ENCODE data around the gene INO80. TPM values are rescaled to one million over a fixed set of nuclear protein-coding genes. Genes with fewer than 3 reads are reported as not detected.

INO80 gene
- total and polyA plus RNA-seq, 2 donors (not counting 1 experiment from before 2014, with no cell fraction given): 16.3 to 55.7 TPM

DNA sequence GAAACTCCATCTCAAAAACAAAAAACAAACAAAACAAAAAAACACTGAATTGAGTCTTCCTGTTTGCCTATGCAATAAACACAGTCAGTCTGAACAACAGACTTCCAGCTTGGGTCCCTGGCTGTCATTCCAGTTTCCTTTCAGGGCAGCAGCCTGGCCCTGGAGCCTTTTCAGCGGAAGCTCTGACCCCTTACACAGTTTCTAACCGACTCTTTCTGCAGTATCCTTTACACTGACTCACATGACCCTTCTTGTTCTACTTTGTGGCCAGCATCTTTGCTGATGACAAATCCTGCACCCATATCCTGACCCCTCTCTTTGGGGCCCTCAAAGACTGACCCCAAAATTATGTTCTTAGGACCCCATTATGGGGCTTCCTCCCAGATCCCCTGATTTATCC lies 38.3 kb upstream of the INO80 start:
- ChIA-PET POLR2A (no interaction called here), CTCF (interaction anchor here (0.7 kb wide), 1 partner anchor 12 kb away, joined by 3 read pairs; no protein-coding TSS in a partner anchor)
- no peak overlapping the region for H3K27ac ChIP-seq (ENCODE audit: low read length in 2 of 2)
- intact Hi-C loops (cut with micrococcal nuclease): no loop called here
- TF ChIP-seq, protein P1, sequence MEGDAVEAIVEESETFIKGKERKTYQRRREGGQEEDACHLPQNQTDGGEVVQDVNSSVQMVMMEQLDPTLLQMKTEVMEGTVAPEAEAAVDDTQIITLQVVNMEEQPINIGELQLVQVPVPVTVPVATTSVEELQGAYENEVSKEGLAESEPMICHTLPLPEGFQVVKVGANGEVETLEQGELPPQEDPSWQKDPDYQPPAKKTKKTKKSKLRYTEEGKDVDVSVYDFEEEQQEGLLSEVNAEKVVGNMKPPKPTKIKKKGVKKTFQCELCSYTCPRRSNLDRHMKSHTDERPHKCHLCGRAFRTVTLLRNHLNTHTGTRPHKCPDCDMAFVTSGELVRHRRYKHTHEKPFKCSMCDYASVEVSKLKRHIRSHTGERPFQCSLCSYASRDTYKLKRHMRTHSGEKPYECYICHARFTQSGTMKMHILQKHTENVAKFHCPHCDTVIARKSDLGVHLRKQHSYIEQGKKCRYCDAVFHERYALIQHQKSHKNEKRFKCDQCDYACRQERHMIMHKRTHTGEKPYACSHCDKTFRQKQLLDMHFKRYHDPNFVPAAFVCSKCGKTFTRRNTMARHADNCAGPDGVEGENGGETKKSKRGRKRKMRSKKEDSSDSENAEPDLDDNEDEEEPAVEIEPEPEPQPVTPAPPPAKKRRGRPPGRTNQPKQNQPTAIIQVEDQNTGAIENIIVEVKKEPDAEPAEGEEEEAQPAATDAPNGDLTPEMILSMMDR (IDR thresholded peaks at IDR 0.05): no peak
- TF ChIP-seq EZH2 (IDR thresholded peaks at IDR 0.05; ENCODE audit: borderline replicate concordance, insufficient read depth, low read depth, low read length, poor library complexity, severe bottlenecking): no peak
- Mint-ChIP-seq H3K27me3 (no peaks in the 10 kb centered on the region), H3K27ac (no peak overlapping the region), H3K4me3 (no peak overlapping the region), H3K4me1 (no peaks in the 10 kb centered on the region), H3K9me3 (ENCODE audit: insufficient read depth) (no peaks in the 10 kb centered on the region)
- no peak overlapping the region for H2AFZ ChIP-seq (ENCODE audit: insufficient read depth, low read depth, low read length, poor library complexity, severe bottlenecking)
- WGBS (ENCODE audit: insufficient coverage): 92% methylated on average over 2 of the region's 2 CpGs
- DNase-seq: no peak
- no peaks in the 10 kb centered on the region for H3K36me3 ChIP-seq (replicated peaks in 1 of 2; ENCODE audit: control extremely low read depth in 1 of 2, control insufficient read depth in 1 of 2, extremely low read depth in 1 of 2, insufficient read depth in 2 of 2, low read length in 1 of 2)
- no peak overlapping the region for H3K4me3 ChIP-seq (ENCODE audit: control extremely low read depth in 1 of 5, extremely low read depth in 1 of 5, insufficient read depth in 1 of 5, low read depth in 2 of 5, low read length in 4 of 5)
- no peak for ATAC-seq (ENCODE audit: low read depth)
- no peaks in the 10 kb centered on the region for H4K20me1 ChIP-seq (ENCODE audit: control insufficient read depth, insufficient read depth, low read length, poor library complexity, severe bottlenecking)
- peaks cover 0 to 5% (median 0%) of the 10 kb centered on the region in 3 donors for H3K9me3 ChIP-seq (ENCODE audit: control extremely low read depth in 1 of 3, control insufficient read depth in 2 of 3, insufficient read depth in 1 of 3, low read length in 2 of 3)
- no peak overlapping the region for H3K4me2 ChIP-seq (replicated peaks; ENCODE audit: low read depth, low read length, poor library complexity, severe bottlenecking)
- H3K4me1 ChIP-seq (ENCODE audit: control insufficient read depth in 2 of 2, insufficient read depth in 2 of 2, low read length in 2 of 2): no peaks in the 10 kb centered on the region
- no peaks in the 10 kb centered on the region for H3K27me3 ChIP-seq (replicated peaks in 1 of 4; ENCODE audit: control extremely low read depth in 1 of 4, control insufficient read depth in 3 of 4, insufficient read depth in 4 of 4, low read length in 3 of 4)
- no peaks in the 10 kb centered on the region for H3K79me2 ChIP-seq (ENCODE audit: control insufficient read depth, insufficient read depth, low read length)
- no peak overlapping the region for H3K9ac ChIP-seq (ENCODE audit: low read length)

DNA sequence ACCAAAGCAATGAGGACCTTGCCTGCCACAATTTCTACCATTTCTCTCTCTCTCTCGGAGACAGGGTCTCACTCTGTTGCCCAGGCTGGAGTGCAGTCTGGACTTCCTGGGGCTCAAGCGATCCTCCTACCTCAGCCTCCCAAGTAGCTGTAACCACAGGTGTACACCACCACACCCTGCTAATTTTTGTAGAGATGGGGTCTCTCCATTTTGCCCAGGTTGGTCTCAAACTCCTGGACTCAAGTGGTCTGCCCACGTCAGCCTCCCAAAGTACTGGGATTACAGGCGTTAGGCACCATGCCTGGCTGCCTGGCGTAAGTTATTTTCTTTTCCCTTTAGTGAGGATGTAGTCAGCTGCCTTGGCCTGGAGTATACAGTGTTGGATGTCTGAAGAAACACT lies 37.7 kb upstream of the INO80 start:
- WGBS (ENCODE audit: insufficient coverage): 92% methylated on average over 4 of the region's 5 CpGs
- no peak overlapping the region for H3K27ac Mint-ChIP-seq
- H3K9me3 Mint-ChIP-seq (ENCODE audit: insufficient read depth): no peaks in the 10 kb centered on the region
- Histone ChIP-seq H3K27me3 (replicated peaks in 1 of 4; ENCODE audit: control extremely low read depth in 1 of 4, control insufficient read depth in 3 of 4, insufficient read depth in 4 of 4, low read length in 3 of 4) (no peaks in the 10 kb centered on the region), H2AFZ (ENCODE audit: insufficient read depth, low read depth, low read length, poor library complexity, severe bottlenecking) (no peak overlapping the region), H4K20me1 (ENCODE audit: control insufficient read depth, insufficient read depth, low read length, poor library complexity, severe bottlenecking) (no peaks in the 10 kb centered on the region), H3K9ac (ENCODE audit: low read length) (no peak overlapping the region), H3K79me2 (ENCODE audit: control insufficient read depth, insufficient read depth, low read length) (no peaks in the 10 kb centered on the region), H3K36me3 (replicated peaks in 1 of 2; ENCODE audit: control extremely low read depth in 1 of 2, control insufficient read depth in 1 of 2, extremely low read depth in 1 of 2, insufficient read depth in 2 of 2, low read length in 1 of 2) (no peaks in the 10 kb centered on the region), H3K4me3 (ENCODE audit: control extremely low read depth in 1 of 5, extremely low read depth in 1 of 5, insufficient read depth in 1 of 5, low read depth in 2 of 5, low read length in 4 of 5) (no peak overlapping the region), H3K4me2 (replicated peaks; ENCODE audit: low read depth, low read length, poor library complexity, severe bottlenecking) (no peak overlapping the region), H3K4me1 (ENCODE audit: control insufficient read depth in 2 of 2, insufficient read depth in 2 of 2, low read length in 2 of 2) (no peaks in the 10 kb centered on the region), H3K9me3 (ENCODE audit: control extremely low read depth in 1 of 3, control insufficient read depth in 2 of 3, insufficient read depth in 1 of 3, low read length in 2 of 3) (peaks cover 0 to 5% (median 0%) of the 10 kb centered on the region in 3 donors), H3K27ac (ENCODE audit: low read length in 2 of 2) (no peak overlapping the region)
- no peaks in the 10 kb centered on the region for H3K27me3 Mint-ChIP-seq
- no peak for DNase-seq
- POLR2A ChIA-PET: no interaction called here
- no peak overlapping the region for H3K4me3 Mint-ChIP-seq
- TF ChIP-seq, protein P1 (IDR thresholded peaks at IDR 0.05): no peak
- no peak for TF ChIP-seq EZH2 (IDR thresholded peaks at IDR 0.05; ENCODE audit: borderline replicate concordance, insufficient read depth, low read depth, low read length, poor library complexity, severe bottlenecking)
- ATAC-seq (ENCODE audit: low read depth): no peak
- intact Hi-C loops (cut with micrococcal nuclease): no loop called here
- CTCF ChIA-PET: no interaction called here
- no peaks in the 10 kb centered on the region for H3K4me1 Mint-ChIP-seq

Measured in B cell (primary cell).